Lower leg skin (tissue), 4 donors: Measurements from ENCODE around the gene EFCAB9. TPM values are rescaled to one million over a fixed set of nuclear protein-coding genes. Genes with fewer than 3 reads are reported as not detected.
A peak's percentile ranks its signal among the peaks of the same experiment; 100 is the strongest.
"Not testable (repeated sequence)": the region's sequence is repeated elsewhere in the genome, so short reads cannot be mapped to it uniquely, and the experiment has no call there.

Experiments used
- DNase-seq, 2 donors: peaks; one replicate each; pipeline ENCODE4 v3.0.0-alpha.2; 2019; ENCODE audit warnings: low spot score in 2 of 2
- H3K4me3 ChIP-seq: fragments of 200-600 bp; sonication (generic); 2 replicates; pipeline ENCODE4 v1.5.1; 2017; ENCODE audit warnings: mild to moderate bottlenecking, low read depth; ENCODE audit not compliant: poor library complexity, severe bottlenecking
- CTCF ChIP-seq, 3 donors: fragments of 450-650 bp; IDR thresholded peaks; one replicate each; pipeline ENCODE4 v1.5.1; 2016; ENCODE audit warnings: antibody characterized with exemption in 3 of 3, mild to moderate bottlenecking in 3 of 3, moderate library complexity in 2 of 3
- POLR2A ChIP-seq, 2 donors: fragments of 450-650 bp; IDR thresholded peaks; one replicate each; pipeline ENCODE4 v1.6.1; 2016 to 2017; ENCODE audit warnings: antibody characterized with exemption in 2 of 2, mild to moderate bottlenecking in 1 of 2, moderate library complexity in 1 of 2
- WGBS, 2 donors: methylation state at CpG; one replicate each; pipeline ENCODE4 v1.1.5; 2018; 5-methylcytosine and 5-hydroxymethylcytosine counted together
- intact Hi-C: fragments of 100-400 bp; cut with DNase I; formaldehyde crosslinking; loops from one replicate; pipeline ENCODE4 v1.15.0; 2023; ENCODE audit warnings: low total_unique reads
- total RNA-seq, 4 donors: library from RNA; depleted of rRNA; stranded (reverse); fragments of >200 nt; gene quantifications; one replicate each; pipeline ENCODE4 v1.1.0, GENCODE V29; 2016

Gene EFCAB9
- total RNA-seq, 4 donors from 2014 or later, result not detected

DNA sequence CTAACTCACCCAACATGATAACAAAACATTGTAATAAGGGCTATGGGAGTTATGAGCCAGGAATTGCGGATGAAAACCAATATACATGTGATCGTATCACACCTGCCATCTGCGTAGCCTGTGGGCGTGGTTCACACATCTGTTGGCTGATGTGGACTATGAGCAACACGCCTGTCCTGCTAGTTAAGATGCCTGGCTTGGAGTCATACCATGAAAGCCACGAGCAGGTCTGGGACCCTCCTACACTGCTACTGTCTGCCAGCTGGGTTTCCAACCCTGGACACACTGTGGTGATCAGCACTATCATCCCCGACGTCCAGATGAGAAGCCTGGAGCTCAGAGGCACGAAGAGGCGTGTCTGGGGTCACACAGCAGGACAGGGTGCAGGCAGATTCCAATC lies 46.1 kb upstream of the EFCAB9 start:
- 63 to 79% methylated on average over 9 to 10 of the region's 10 CpGs for WGBS, 2 donors
- no peak for DNase-seq

DNA sequence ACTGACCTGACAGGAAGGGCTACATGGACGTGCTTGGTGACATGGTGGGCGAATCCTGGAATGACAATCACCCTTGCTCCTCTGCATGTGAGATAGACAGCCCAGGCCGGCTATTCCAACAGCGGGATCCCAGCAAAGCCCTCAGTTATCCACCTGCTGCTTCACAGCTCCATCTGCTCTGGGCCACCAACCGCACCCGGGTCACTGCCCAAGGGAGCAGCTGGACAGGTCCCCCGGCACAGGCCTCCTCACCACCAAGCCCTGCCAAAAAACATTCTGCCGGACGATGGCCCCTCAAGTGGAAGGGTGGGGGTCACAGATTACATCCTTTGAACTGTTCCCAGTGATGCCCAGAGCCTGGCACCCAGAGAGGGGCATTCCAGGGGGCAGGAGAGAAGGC lies 45.6 kb upstream of the EFCAB9 start:
- 85 to 94% methylated on average over 7 to 9 of the region's 9 CpGs for WGBS, 2 donors
- TF ChIP-seq POLR2A (IDR thresholded peaks at IDR 0.05) (no peak), CTCF (IDR thresholded peaks at IDR 0.05) (no peak)
- no peak for DNase-seq
- intact Hi-C loops, result no loop called here
- no peak overlapping the region for H3K4me3 ChIP-seq

More for the DNA sequence above, 46.1 kb upstream of the EFCAB9 start:
- no peak overlapping the region for H3K4me3 ChIP-seq
- intact Hi-C loops, result no loop called here
- TF ChIP-seq POLR2A (IDR thresholded peaks at IDR 0.05) (no peak), CTCF (IDR thresholded peaks at IDR 0.05) (no peak)

DNA sequence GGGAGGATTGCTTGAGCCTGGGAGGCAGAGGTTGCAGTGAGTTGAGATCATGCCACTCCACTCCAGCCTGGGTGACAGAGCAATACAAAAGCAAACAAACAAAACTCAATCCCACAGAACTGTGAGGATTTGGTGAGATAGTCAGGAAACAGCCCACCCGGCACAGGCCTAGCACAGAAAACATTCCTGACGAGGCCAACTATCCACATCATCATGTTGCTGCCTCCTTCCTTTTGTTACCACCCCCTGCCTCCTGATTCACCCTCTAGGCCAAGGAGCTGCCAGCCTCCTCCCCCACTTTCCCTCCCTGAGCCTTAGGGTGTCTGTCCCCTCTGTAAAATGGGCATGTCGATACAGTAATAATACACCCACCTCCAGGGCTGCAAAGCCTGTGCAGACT lies 44.9 kb upstream of the EFCAB9 start:
- intact Hi-C loops, result no loop called here
- no peak for TF ChIP-seq CTCF (IDR thresholded peaks at IDR 0.05)
- no peak for TF ChIP-seq POLR2A (IDR thresholded peaks at IDR 0.05)
- H3K4me3 ChIP-seq, result no peak overlapping the region
- 88 to 96% methylated on average over 3 of the region's 3 CpGs for WGBS, 2 donors
- DNase-seq, result no peak

GRCh38 chr5:172149481-172149880 lies 44.5 kb upstream of the EFCAB9 start:
- DNase-seq, H3K4me3 ChIP-seq, intact Hi-C loops: not testable (repeated sequence)
- 91 to 93% methylated on average over 11 of the region's 11 CpGs for WGBS, 2 donors

GRCh38 chr5:172150514-172151425 lies 43.2 kb upstream of the EFCAB9 start:
- no peak for TF ChIP-seq CTCF (IDR thresholded peaks at IDR 0.05)
- TF ChIP-seq POLR2A (IDR thresholded peaks at IDR 0.05), result no peak
- DNase-seq, result peak; percentile 62 to 90
- WGBS, 2 donors, result 69 to 72% methylated on average over 16 of the region's 16 CpGs
- intact Hi-C loops, result no loop called here
- no peak overlapping the region for H3K4me3 ChIP-seq

GRCh38 chr5:172151661-172152210 lies 42.2 kb upstream of the EFCAB9 start:
- intact Hi-C loops, result no loop called here
- 94 to 95% methylated on average over 10 of the region's 10 CpGs for WGBS, 2 donors
- no peak for DNase-seq
- TF ChIP-seq POLR2A (IDR thresholded peaks at IDR 0.05), result no peak
- TF ChIP-seq CTCF (IDR thresholded peaks at IDR 0.05), result no peak
- no peak overlapping the region for H3K4me3 ChIP-seq
